HG03439 (cell line): ENCODE data around the gene MBP.
"Not testable (repeated sequence)": the region's sequence is repeated elsewhere in the genome, so short reads cannot be mapped to it uniquely, and the experiment has no call there.

Experiments
- ATAC-seq: cut with Tn5 transposase; IDR thresholded peaks from one replicate; pipeline ENCODE4 v1.9.1; 2021; ENCODE audit warnings: mild to moderate bottlenecking, moderate library complexity; ENCODE audit not compliant: unreplicated experiment

Gene MBP

GRCh38 chr18:76959605-76960004, 173.0 kb downstream of the MBP start:
- no peak for ATAC-seq

- ATAC-seq: no peak
These were observed 173.8 kb downstream of the MBP start for GRCh38 chr18:76958692-76959341.

DNA sequence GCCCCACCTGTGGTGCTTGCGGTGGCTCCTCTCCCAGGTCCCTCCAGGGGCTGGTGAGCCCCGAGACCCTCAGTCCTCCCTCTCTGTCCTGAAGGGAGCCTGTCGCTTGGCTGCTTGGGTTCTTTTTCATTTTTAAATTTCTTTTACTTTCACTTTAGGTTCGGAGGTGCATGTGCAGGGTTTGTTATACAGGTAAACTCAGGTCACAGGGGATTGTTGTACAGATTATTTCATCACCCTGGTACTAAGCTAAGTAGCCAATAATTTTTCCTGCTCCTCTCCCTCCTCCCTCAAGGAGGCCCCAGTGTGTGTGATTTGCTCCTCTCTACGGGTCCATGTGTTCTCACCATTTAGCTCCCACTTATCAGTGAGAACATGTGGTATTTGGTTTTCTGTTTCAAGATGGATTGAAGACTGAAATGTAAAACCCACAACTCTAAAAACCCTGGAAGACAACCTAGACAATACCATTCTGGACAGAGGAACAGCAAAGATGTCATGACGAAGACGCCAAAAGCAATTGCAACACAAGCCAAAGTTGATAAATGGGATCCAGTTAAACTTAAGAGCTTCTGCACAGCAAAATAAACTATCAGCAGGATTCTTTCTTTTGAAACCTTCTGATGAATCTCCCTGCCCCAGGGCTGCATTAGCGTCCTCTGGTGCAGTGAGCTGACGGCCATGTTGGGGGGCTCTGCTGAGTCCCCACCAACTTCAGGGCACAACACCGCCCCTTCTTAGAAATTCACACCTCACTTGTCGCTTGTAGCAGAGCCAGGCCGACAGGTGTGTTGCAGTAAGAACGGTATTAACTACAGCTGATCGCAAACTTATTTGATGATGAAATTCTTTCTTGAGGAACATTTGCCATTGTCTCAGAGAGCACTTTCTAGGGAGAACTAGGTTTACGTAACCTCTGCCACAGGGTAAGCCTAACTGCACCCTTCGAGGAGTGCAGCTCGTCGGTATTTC, 174.9 kb downstream of the MBP start:
- no peak for ATAC-seq

- ATAC-seq: no peak
These were observed 175.9 kb downstream of the MBP start for GRCh38 chr18:76956648-76957047.

- no peak for ATAC-seq
These were observed 176.9 kb downstream of the MBP start for GRCh38 chr18:76955524-76956170.

- ATAC-seq: no peak
These were observed 178.9 kb downstream of the MBP start for GRCh38 chr18:76953583-76954233.

GRCh38 chr18:76953156-76953555, 179.4 kb downstream of the MBP start:
- ATAC-seq: no peak

- no peak for ATAC-seq
These were observed 179.8 kb downstream of the MBP start for GRCh38 chr18:76952747-76953146.

DNA sequence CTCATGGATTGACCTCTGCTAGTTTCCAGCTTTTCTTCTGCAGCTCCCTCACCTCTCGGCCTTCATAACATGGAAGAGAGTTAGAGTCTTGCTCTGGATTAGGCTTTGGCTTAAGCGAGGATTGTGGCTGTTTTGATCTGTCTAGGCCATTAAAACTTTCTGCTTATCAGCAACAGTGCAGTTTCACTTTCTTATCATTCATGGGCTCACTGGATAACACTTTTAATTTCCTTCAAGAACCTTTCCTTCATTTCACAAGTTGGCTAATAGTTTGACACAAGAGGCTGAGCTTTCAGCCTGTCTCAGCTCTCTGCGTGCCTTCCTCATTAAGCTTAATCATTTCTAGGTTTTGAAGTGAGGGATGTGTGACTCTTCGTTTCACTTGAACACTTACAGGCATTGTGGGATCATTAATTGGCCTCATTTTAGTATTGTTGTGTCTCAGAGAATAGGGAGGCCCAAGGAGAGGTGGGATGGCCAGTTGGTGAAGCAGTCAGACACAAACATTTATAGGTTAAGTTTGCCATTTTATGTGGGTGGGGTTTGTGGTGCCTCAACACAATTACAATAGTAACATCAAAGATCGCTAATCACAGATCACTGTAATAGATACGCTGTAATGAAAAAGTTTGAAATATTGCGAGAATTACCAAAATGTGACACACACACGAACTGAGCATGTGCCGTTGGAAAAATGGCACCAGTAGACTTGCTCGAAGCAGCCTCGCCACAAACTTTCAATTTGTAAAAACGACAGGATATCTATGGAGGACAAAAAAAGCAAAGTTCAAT, 180.9 kb downstream of the MBP start:
- no peak for ATAC-seq

- no peak for ATAC-seq
These were observed 184.2 kb downstream of the MBP start for GRCh38 chr18:76948345-76948744.

DNA sequence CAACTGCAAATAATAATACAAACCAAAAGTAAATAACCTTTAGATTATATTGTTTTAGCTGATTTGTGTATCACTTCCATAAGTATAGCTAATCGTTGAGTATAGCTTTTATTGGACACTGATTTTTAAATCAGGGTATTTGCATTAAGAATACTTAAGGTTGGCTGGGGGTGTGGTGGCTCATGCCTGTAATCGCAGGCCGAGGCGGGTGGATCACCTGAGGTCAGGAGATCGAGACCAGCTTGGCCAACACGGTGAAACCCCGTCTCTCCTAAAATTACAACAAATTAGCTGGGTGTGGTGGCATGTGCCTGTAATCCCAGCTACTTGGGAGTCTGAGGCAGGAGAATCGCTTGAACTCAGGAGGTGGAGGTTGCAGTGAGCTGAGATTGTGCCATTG, 188.2 kb downstream of the MBP start:
- ATAC-seq: not testable (repeated sequence)

DNA sequence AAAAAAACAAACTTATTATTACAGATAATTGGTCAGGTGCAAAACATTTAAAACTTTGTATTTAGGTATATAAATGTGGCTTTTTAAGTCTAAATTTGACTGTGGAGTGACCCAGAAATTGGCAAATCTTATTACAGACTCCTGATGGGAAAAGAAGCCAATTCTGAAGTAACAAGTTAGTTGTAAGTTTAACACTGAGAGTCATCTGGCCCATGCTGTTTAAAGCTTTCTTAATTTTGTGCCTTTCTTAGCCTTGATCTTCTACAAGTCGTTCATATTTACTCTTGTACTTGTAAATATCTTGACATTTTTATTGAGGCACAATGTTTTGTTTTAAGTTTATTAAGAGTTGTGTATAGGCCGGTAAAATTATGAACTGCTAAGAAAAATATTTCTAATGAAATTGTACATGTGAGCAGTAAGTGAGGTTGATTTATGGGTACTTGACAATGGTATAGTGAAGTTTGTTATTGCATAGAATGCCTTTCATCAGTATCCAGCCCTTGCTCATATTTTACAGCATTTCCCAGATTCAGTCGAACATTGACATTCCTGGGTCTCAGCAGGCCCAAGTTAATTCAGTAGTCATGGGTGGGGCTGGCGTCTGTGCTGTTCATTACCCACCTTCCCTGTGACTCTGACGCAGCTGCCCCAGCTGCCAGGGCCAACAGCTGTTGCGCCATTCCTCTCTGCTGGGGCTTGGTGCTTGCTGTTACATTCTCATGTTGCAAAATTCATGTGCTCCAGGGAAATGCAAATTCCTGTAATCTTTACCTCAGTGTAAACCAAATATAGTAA, 188.8 kb downstream of the MBP start:
- no peak for ATAC-seq

DNA sequence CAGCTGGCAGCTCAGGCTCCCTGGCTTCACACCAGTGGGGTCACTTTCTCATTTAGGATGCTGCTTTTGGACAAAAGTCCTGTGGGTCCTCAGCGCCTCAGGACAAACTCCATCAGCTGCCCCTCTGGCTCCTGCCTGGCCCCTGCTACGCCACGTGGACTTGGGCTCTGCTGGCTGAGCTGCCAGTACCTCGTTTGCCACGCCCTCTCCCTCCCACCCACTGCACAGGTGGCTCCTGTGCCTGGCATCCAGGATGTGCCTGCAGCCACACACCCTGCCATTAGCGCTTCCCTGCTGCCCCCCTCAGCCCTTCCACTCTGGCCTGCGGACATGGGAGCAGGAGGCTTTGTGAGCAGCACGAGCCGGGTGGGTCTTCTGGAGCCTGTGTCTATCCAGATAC, 191.3 kb downstream of the MBP start:
- no peak for ATAC-seq

DNA sequence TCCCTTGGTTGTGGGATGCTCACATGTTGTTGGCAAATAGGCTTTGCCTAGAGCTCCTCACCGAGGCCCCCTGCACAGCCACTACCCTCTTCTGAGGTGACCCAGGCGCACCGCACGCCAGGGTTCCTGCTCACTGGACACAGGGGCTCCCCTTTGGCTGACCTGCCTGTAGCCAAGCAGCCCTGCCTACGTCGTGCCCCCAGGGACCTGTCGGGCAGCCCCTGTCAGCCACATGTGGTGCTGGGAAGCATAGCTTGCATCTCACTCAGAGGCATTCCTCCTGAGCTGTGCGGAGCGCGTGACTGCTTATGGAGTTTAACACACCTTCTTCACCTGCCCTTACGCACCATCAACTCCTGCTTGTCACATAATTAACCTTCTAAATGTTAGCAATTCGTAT, 194.0 kb downstream of the MBP start:
- ATAC-seq: no peak

- no peak for ATAC-seq
These were observed 195.0 kb downstream of the MBP start for GRCh38 chr18:76937597-76937996.

DNA sequence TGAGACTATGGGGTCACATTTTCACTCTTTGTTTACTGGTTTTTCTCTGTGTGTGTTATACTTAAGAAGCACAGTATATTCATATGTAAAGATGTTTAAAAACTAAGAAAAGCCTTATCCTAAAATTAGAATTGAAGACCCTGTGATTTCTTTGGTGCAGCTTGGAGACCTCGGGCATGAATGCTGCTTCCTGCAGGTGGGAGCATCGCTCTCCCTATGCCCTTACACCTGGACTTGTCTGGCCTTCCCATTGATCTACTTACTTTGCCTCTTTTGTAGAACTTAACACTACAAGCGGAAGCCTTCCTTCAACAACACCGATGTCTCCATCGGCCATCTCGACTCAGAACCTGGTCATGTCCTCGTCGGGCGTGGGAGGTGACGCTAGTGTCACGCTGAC, 195.7 kb downstream of the MBP start:
- ATAC-seq: no peak

DNA sequence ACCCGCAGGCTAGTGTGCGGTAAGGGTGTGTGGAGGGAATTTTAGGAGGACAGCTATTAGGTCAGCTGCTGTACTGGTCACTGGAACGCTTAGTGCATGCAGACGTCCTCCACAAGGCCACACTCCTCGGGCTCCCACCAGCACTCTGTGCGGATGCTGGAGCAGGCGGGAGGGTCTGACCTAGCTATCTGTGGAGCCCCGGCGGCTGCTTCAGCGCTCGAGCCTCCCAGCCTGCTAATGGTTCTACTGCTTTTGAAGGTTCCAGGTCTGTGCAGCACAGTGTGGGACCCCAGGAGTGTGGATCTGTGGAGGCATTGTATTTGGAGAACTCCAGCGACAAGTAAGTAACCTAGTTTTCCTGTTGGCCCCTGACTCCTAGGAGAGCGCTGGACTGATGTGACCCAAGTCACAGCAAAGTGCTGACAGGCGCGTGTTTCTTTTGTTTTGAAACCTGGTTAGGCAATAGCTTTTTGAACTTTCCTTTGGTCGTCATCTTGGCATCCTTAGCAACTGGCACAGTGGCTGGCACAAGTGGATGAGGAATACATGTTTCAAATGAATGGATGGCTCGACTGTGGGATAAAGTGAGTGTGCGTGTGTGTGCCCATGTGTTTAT, 196.8 kb downstream of the MBP start:
- ATAC-seq: no peak

DNA sequence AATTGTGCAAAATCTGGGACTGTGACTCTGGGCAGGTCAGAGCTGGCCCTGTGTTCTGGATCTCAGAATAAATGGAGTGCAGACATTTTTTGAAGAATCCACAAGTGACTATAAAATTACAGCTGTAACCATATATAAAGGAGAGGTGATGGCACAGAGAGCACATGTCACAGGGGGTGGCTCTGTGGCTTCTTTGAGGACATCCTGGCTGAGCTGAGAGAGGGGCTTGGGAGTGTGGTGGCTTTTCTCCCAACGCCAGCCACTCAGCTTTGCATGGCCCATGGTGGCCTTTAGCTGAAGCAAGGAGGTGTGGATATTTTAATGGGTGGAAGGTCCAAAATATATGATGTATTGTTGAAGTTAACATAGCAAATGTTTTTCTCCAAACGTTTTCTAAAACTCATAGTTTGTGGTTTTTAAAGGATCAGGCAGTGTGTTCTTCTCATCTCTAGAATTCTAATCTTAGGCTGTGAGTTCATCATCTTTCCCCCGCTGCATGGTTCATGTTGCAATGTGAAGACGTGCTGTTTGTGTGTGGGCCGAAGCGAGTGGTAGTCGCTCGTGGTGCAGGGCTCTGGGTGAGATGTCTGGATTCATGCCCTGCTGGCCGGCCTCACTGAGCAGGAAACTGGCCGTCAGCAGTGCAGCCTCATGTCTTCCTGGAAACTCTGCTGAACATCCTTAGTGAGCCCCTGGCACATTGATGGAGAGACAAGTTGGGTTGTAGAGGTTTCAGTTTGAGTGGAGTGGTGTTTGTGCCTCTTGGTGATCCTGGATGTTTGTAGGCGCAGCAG, 200.4 kb downstream of the MBP start:
- ATAC-seq: no peak
